Effector memory CD8-positive, alpha-beta T cell (primary cell): ENCODE data around the gene NANOS2.

Experiments used
- ATAC-seq: fragments of 150-1000 bp; cut with Tn5 transposase; replicated peaks from 2 replicates; pipeline ENCODE4 v1.10.0; 2021; ENCODE audit warnings: mild to moderate bottlenecking, moderate library complexity
- DNase-seq, 3 experiments: peaks; one replicate each; pipeline ENCODE4 v3.0.0; 2021
- H3K27ac Mint-ChIP-seq, 2 donors: one replicate each; pipeline ENCODE4 v1.8.0; 2022; ENCODE audit warnings: mild to moderate bottlenecking in 2 of 2, mixed read lengths in 2 of 2, moderate library complexity in 2 of 2
- H3K27me3 Mint-ChIP-seq, 2 donors: one replicate each; pipeline ENCODE4 v1.8.0; 2022; ENCODE audit warnings: mixed read lengths in 2 of 2
- H3K36me3 Mint-ChIP-seq: one replicate; pipeline ENCODE4 v1.8.0; 2022; ENCODE audit warnings: mild to moderate bottlenecking, moderate library complexity, mixed read lengths; ENCODE audit not compliant: insufficient read depth
- H3K4me1 Mint-ChIP-seq, 2 donors: one replicate each; pipeline ENCODE4 v1.8.0; 2022; ENCODE audit warnings: low read depth in 2 of 2, mixed read lengths in 2 of 2
- H3K4me3 Mint-ChIP-seq, 2 donors: one replicate each; pipeline ENCODE4 v1.8.0; 2022; ENCODE audit warnings: mild to moderate bottlenecking in 2 of 2, mixed read lengths in 2 of 2, moderate library complexity in 2 of 2
- H3K9me3 Mint-ChIP-seq, 2 donors: one replicate each; pipeline ENCODE4 v1.8.0; 2022; ENCODE audit warnings: mixed read lengths in 2 of 2

NANOS2 gene

DNA sequence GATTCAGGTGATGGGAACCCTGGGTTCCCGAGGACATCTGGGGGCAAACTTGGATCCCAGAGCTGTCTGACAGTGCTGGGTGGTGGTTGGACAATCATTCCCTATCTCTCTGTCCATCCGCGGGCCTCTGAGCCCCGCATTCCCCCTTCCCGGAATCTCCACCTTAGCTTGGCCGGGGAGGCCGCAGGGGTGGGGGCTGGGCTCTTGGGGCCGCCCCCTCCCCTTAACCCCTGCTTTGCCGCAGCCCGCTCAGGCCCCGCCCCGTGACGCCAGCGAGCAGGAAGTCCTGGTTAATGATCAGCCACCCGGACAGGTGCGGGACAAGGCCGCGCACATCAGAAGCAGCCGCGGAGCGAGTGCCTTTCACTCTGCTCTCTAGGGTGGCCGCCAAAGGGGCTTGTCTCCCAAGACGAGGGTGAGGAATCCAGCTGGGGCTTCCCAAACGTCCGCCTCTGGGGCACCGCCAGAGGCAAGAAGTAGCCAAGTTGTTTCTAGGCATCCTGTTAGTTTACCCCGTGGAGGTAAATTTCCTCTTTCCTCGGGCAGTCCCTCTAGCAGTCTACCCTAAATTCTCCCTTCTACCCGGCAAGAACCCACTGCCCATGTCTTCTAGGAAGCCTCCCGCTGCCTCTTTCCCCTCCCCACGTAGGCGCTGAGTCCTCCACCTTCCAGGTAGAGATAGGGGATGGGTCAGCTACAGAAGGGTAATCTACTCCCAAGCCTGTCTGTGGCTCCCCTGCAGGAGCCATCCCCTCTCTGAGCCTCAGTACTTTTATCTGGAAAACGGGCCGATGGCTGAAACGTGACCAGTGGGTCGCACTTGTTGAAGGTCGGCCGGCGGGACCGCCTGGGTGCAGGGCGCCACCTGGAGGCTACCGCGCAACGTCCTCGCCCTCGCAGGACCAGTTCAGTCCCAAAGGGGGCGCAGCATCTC lies 31.7 kb downstream of the NANOS2 start:
- H3K9me3 Mint-ChIP-seq, result no peaks in the 10 kb centered on the region
- peak; percentile 25 for ATAC-seq
- peak overlapping the region in 1 of 2 donors; percentile 6 for H3K27ac Mint-ChIP-seq

DNA sequence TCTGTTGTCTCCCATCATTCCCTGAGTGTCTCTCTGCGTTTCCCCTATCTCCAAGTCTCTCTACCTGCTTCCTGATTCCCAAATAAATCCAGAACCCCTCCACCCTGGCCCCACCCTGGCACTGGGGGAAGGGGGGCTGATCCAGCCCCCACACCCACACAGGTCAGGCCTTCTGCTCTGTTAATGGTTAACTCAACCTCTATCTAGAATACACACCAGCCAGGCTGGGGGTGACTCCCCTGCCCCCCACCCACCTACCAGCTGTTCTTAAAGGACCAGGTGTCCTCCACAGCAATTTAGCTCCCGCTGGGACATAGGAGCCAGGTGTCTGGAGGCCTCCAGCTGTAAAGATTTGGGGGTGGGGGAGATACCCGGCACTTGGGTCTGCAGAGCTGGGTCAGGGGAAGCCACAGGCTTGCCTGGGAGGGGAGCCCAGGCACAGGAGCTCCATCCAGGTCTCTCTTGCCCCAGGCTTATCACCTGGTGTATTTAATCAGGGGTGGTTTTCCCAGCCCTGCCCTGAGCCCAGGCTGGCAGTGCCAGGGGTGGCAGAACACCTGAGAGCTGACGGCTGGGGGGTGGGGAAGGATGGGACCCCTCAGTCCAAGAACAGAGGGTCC lies 32.6 kb downstream of the NANOS2 start:
- peaks cover 16% of the 10 kb centered on the region for H3K36me3 Mint-ChIP-seq
- ATAC-seq (no peak), DNase-seq (no peak)
- peaks cover 18 to 19% of the 10 kb centered on the region in 2 donors for H3K4me1 Mint-ChIP-seq
- H3K27ac Mint-ChIP-seq, result no peak overlapping the region
- no peaks in the 10 kb centered on the region for H3K9me3 Mint-ChIP-seq
- peaks cover 19 to 20% of the 10 kb centered on the region in 2 donors for H3K27me3 Mint-ChIP-seq
- no peak overlapping the region for H3K4me3 Mint-ChIP-seq

More for the DNA sequence above, 31.7 kb downstream of the NANOS2 start:
- DNase-seq, result peak; percentile 82 to 87 (median 83)
- Mint-ChIP-seq H3K4me1 (peaks cover 18 to 22% of the 10 kb centered on the region in 2 donors), H3K4me3 (peak overlapping the region; percentile 74 to 78), H3K36me3 (peaks cover 16% of the 10 kb centered on the region), H3K27me3 (peaks cover 12 to 13% of the 10 kb centered on the region in 2 donors)

DNA sequence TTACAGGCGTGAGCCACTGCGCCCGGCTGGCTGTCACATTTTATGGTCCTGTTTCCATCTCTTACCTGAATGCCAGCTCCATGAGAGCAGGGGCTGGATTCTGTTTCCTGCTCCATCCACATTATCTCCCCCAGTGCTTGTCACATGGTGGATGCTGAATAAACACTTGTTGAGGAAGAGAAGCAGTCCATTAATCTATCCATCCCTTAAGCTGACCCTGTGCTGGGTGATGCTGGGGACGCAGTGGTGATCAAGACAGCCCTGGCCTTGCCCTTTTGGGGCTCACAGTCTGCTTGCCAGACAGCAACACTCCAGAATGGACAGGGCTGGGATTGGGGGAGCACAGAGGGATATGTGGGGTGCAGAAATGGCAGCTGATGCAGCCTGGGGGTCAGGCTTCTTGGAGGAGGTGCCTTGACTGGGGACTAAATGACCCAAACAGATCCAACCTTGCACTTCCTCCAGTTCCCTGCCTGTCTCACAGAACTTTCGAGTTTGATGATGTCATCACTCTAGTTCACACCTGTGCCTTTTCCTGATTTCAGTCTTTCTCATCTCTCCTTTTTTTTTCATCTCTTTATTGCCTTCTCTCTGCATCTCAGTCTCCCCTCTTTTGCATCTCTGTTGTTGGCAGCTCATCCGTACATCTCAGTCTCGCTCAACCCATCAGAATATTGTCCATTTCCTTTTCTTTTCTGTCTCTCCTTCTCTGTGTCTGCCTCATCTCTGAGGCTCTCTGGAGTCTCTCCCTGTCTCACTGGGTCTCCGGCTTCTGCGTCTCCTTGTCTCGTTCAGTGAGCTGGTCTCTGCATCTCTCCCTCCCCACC lies 33.3 kb downstream of the NANOS2 start:
- no peak for DNase-seq
- Mint-ChIP-seq H3K27me3 (peaks cover 21 to 24% of the 10 kb centered on the region in 2 donors), H3K4me3 (no peak overlapping the region), H3K36me3 (peaks cover 9% of the 10 kb centered on the region), H3K27ac (no peak overlapping the region), H3K9me3 (no peaks in the 10 kb centered on the region), H3K4me1 (peaks cover 14% of the 10 kb centered on the region in 2 donors)
- ATAC-seq, result no peak

DNA sequence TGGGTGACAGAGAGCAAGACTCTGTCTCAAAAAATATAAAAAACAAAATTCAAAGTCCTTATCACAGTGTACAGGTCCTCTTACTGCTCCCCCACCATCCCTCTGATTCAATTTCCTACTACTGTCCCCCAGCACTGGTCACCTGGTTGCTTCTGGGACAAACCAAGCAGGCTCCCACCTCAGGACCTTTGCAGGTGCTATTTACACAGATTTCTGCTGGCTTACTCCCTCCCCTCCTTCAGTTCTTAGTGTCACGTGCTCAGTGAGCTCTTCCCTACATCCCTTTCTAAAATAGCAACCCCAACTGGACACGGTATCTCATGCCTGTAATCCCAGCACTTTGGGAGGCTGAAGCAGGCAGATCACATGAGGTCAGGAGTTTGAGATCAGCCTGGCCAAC lies 34.6 kb downstream of the NANOS2 start:
- H3K4me1 Mint-ChIP-seq, result peaks cover 13% of the 10 kb centered on the region in 2 donors
- no peak overlapping the region for H3K4me3 Mint-ChIP-seq
- peaks cover 28 to 38% of the 10 kb centered on the region in 2 donors for H3K27me3 Mint-ChIP-seq
- ATAC-seq, result no peak
- H3K36me3 Mint-ChIP-seq, result peaks cover 4% of the 10 kb centered on the region
- no peaks in the 10 kb centered on the region for H3K9me3 Mint-ChIP-seq
- no peak for DNase-seq
- no peak overlapping the region for H3K27ac Mint-ChIP-seq

DNA sequence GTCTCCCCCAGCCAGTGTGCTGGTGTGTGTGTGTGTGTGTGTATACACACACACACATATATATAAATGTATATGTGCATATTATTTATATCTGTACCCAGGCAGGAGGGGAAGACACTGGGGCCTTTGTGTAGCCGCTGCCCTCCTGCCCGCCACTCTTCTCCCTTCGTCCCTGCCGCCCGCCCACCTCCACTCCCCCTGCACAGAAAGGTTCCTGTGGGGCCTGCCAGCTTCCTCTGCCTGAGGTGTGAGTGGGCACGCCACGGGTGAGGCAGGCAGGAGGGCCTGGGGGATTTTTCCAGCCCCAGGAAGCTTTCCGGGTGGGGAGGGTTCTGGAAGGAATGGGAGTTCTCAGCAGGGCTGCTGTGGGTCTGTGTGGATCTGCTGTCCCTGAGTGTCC lies 35.5 kb downstream of the NANOS2 start:
- no peaks in the 10 kb centered on the region for H3K9me3 Mint-ChIP-seq
- no peak overlapping the region for H3K27ac Mint-ChIP-seq
- H3K27me3 Mint-ChIP-seq, result peaks cover 34 to 46% of the 10 kb centered on the region in 2 donors
- no peak for ATAC-seq
- peaks cover 13% of the 10 kb centered on the region in 2 donors for H3K4me1 Mint-ChIP-seq
- no peak overlapping the region for H3K4me3 Mint-ChIP-seq
- no peak for DNase-seq
- peaks cover 8% of the 10 kb centered on the region for H3K36me3 Mint-ChIP-seq

DNA sequence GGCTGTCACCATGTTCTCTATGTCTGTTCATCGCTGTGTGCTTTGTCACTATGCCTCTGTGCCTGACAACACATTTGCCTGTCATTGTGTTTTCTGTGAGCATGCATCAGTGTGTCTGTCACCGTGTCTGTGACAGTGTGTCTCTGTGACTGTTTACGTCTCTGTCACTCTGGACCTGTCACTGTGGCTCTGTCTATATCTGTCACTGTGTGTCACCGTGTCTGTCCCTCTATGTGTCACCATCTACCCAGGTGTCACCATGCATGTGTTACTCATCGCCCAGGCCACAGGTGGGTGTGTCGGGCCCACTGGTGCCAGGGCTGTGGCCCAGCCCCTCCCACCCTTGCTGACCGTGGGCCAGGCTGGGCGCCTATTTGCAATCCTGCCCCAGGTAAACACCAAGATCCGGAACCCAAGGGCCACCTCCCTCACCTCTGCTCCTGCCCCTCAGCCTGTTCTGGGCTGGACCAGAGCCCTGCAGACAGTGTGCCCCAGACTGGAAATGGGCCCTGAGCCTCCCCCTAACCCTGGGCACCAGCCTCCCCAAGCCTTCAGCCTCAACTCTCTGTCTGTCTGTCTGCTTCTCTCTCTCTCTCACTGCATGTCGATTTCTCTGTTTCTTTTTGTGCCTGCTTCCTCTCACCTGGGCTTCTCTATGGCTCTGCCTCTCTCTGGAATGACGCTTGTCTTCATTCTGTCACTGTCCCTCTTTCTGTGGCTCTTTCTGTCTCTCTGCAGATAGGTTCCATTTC lies 36.4 kb downstream of the NANOS2 start:
- no peak for DNase-seq
- H3K27ac Mint-ChIP-seq, result no peak overlapping the region
- peaks cover 8% of the 10 kb centered on the region for H3K36me3 Mint-ChIP-seq
- no peak for ATAC-seq
- no peaks in the 10 kb centered on the region for H3K9me3 Mint-ChIP-seq
- H3K4me3 Mint-ChIP-seq, result no peak overlapping the region
- peaks cover 7 to 9% of the 10 kb centered on the region in 2 donors for H3K4me1 Mint-ChIP-seq
- peaks cover 34 to 46% of the 10 kb centered on the region in 2 donors for H3K27me3 Mint-ChIP-seq

DNA sequence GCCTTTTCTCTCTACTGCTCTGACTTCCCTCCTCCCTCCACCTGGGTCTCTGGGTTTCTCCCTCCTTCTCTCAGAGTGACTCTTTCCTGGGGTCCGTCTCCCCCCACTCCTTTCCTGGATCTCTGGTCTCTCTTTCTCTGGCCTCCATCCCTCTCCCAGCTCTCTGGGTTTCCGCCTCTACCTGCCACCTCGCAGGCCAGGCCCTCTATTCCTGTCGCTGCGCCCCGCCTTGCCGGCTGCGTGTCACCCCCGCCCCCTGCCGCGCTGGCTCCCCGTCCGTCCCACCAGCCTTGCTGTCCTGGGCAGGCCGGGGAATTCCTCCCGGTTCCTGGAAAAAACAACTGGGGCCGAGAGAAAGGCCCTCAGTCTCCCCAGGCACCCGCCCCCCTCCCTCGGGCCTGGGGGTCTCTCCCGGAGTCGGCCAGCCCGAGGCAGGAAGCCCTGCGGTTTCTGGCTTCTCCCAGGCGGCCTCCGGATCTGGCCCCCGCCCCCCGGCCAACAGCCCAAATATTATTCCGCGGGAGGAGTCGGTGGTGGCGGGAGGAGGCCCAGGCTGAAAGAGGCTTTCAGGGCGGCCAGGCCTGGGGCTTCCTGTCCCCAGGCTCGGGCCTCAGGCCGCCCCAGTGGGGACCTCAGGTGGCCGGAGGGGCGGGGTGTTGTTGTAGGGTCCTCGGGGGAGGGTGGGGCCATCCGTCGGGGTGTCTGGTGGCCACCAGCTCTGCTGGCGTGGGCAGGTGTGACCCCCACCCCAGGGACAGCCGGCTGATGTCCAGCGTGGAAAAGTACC lies 38.0 kb downstream of the NANOS2 start:
- Mint-ChIP-seq H3K27ac (no peak overlapping the region), H3K9me3 (no peaks in the 10 kb centered on the region), H3K36me3 (peaks cover 8% of the 10 kb centered on the region), H3K27me3 (peaks cover 34 to 46% of the 10 kb centered on the region in 2 donors), H3K4me1 (peaks cover 4 to 6% of the 10 kb centered on the region in 2 donors), H3K4me3 (peak overlapping the region; percentile 3 to 32)
- DNase-seq (peak in 1 of 3 experiments; percentile 20), ATAC-seq (peak; percentile 54)

DNA sequence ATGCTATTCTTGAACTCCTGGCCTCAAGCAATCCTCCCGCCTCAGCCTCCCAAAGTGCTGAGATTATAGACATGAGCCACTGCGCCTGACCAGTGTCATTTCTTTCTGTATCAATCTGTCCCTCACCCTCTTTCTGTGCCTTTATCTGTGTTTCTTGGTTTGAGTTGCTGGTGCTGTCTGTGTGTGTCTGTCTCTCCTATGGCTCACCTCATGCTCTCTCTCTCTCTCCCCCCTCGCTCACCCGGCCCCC lies 38.5 kb downstream of the NANOS2 start:
- peak; percentile 53 for ATAC-seq

DNA sequence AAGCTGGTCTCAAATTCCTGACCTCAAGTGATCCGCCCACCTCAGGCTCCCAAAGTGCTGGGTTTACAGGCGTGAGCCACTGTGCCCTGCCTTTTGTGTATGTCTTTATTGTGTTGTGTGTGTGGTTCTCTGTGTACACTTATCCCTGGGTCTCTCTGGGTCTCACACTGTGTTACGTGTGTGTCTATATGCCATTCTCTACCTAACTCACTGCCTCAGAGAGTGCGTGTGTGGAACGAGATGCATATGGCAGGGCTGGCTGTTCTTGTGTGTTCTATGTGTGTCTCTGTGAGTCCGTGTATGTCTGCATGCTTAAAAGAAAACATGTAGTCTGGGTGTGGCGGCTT lies 40.0 kb downstream of the NANOS2 start:
- Mint-ChIP-seq H3K27me3 (peaks cover 34 to 46% of the 10 kb centered on the region in 2 donors), H3K36me3 (peaks cover 4% of the 10 kb centered on the region), H3K27ac (peak overlapping the region in 1 of 2 donors; percentile 58), H3K4me3 (no peak overlapping the region), H3K4me1 (peaks cover 4 to 6% of the 10 kb centered on the region in 2 donors), H3K9me3 (no peaks in the 10 kb centered on the region)
- ATAC-seq, result no peak
- no peak for DNase-seq

More for the DNA sequence above, 38.5 kb downstream of the NANOS2 start:
- Mint-ChIP-seq H3K9me3 (no peaks in the 10 kb centered on the region), H3K4me1 (peaks cover 4 to 6% of the 10 kb centered on the region in 2 donors), H3K36me3 (peaks cover 8% of the 10 kb centered on the region), H3K4me3 (peak overlapping the region; percentile 3 to 32), H3K27me3 (peaks cover 34 to 46% of the 10 kb centered on the region in 2 donors), H3K27ac (no peak overlapping the region)
- no peak for DNase-seq

DNA sequence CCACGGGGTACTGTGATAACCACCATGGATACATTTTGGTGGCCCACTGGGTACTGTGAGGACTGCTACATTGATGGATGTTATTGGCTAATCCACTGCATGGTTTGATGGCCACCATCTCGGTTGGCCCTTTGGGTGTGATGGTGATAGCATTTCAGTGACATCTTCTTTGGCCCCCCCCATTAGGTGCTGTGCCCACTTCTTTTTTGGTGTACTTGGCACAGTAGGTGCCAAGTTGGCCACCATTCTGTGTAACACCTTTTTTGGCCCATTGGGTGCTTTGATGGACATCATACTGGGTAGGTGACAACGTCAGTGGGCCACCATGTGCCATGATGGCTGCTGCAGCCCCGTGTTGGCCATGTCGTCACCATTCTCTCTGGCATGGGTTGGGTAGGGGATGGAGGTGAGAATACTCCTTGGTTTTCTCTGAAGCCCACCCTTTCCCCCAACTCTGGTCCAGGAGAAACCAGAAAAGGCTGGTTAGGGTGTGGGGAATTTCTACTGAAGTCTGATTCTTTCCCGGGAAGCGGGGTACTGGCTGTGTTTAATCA lies 41.3 kb downstream of the NANOS2 start:
- peaks cover 4 to 6% of the 10 kb centered on the region in 2 donors for H3K4me1 Mint-ChIP-seq
- H3K27ac Mint-ChIP-seq, result no peak overlapping the region
- peaks cover 4% of the 10 kb centered on the region for H3K36me3 Mint-ChIP-seq
- peaks cover 26 to 37% of the 10 kb centered on the region in 2 donors for H3K27me3 Mint-ChIP-seq
- ATAC-seq, result no peak
- no peak overlapping the region for H3K4me3 Mint-ChIP-seq
- no peak for DNase-seq
- H3K9me3 Mint-ChIP-seq, result no peaks in the 10 kb centered on the region

DNA sequence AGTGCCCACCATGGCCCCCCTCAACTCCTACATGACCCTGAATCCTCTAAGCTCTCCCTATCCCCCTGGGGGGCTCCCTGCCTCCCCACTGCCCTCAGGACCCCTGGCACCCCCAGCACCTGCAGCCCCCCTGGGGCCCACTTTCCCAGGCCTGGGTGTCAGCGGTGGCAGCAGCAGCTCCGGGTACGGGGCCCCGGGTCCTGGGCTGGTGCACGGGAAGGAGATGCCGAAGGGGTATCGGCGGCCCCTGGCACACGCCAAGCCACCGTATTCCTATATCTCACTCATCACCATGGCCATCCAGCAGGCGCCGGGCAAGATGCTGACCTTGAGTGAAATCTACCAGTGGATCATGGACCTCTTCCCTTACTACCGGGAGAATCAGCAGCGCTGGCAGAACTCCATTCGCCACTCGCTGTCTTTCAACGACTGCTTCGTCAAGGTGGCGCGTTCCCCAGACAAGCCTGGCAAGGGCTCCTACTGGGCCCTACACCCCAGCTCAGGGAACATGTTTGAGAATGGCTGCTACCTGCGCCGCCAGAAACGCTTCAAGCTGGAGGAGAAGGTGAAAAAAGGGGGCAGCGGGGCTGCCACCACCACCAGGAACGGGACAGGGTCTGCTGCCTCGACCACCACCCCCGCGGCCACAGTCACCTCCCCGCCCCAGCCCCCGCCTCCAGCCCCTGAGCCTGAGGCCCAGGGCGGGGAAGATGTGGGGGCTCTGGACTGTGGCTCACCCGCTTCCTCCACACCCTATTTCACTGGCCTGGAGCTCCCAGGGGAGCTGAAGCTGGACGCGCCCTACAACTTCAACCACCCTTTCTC lies 42.3 kb downstream of the NANOS2 start:
- Mint-ChIP-seq H3K9me3 (no peaks in the 10 kb centered on the region), H3K27ac (no peak overlapping the region), H3K4me1 (peaks cover 4 to 6% of the 10 kb centered on the region in 2 donors), H3K4me3 (no peak overlapping the region), H3K27me3 (peaks cover 16 to 27% of the 10 kb centered on the region in 2 donors), H3K36me3 (peaks cover 4% of the 10 kb centered on the region)
- ATAC-seq (no peak), DNase-seq (no peak)
